ENCODE results near the gene GTF3C5.

The GTF3C5 gene

GRCh38 chr9:133098104-133098754, 67.4 kb downstream of the GTF3C5 start:
- DNase-seq = no peak

GRCh38 chr9:133098871-133099270, 68.1 kb downstream of the GTF3C5 start:
- no peak for DNase-seq

GRCh38 chr9:133099726-133100505, 69.1 kb downstream of the GTF3C5 start:
- DNase-seq = no peak

GRCh38 chr9:133100506-133101355, 69.9 kb downstream of the GTF3C5 start:
- DNase-seq = peak; percentile 38

GRCh38 chr9:133101356-133102189, 70.8 kb downstream of the GTF3C5 start:
- peak; percentile 28 for DNase-seq

GRCh38 chr9:133102190-133103021, 71.6 kb downstream of the GTF3C5 start:
- DNase-seq = peak; percentile 39

- DNase-seq = peak; percentile 84
Observed at GRCh38 chr9:133103183-133103986, 72.6 kb downstream of the GTF3C5 start.

- peak; percentile 32 for DNase-seq
Observed at GRCh38 chr9:133103987-133104505, 73.2 kb downstream of the GTF3C5 start.

GRCh38 chr9:133104718-133105460, 74.1 kb downstream of the GTF3C5 start:
- peak; percentile 41 for DNase-seq

GRCh38 chr9:133105461-133105770, 74.6 kb downstream of the GTF3C5 start:
- peak; percentile 19 for DNase-seq

GRCh38 chr9:133106511-133107244, 75.9 kb downstream of the GTF3C5 start:
- peak; percentile 23 for DNase-seq

GRCh38 chr9:133107245-133107722, 76.5 kb downstream of the GTF3C5 start:
- peak; percentile 39 for DNase-seq
